Mesendoderm (in vitro differentiated cells): ENCODE results near the gene OCA2.

Experiments
- DNase-seq: peaks from one replicate; pipeline ENCODE4 v3.0.0; 2013
- H2AK5ac ChIP-seq: 2 replicates; pipeline ENCODE4 v1.6.1; 2013; ENCODE audit warnings: low read length, inconsistent platforms
- H2BK120ac ChIP-seq: 2 replicates; pipeline ENCODE4 v1.6.1; 2013; ENCODE audit warnings: low read depth, mild to moderate bottlenecking, low read length, moderate library complexity, mixed read lengths
- H2BK15ac ChIP-seq: replicated peaks from 2 replicates; pipeline ENCODE4 v1.6.1; 2013; ENCODE audit warnings: low read depth, mild to moderate bottlenecking, moderate library complexity
- H2BK5ac ChIP-seq: 2 replicates; pipeline ENCODE4 v1.6.1; 2013; ENCODE audit warnings: low read length, inconsistent platforms
- H3K18ac ChIP-seq: 2 replicates; pipeline ENCODE4 v1.6.1; 2013; ENCODE audit warnings: mild to moderate bottlenecking, low read length, mixed read lengths
- H3K23ac ChIP-seq: one replicate; pipeline ENCODE4 v1.6.1; 2013; ENCODE audit warnings: low read length
- H3K27ac ChIP-seq: 2 replicates; pipeline ENCODE4 v1.5.1; 2013; ENCODE audit warnings: low read depth, mild to moderate bottlenecking, inconsistent platforms, low read length, moderate library complexity
- H3K27me3 ChIP-seq: 2 replicates; pipeline ENCODE4 v1.6.1; 2013; ENCODE audit warnings: low read length, control low read depth, mild to moderate bottlenecking, inconsistent platforms; ENCODE audit not compliant: insufficient read depth, poor library complexity
- H3K36me3 ChIP-seq: 2 replicates; pipeline ENCODE4 v1.6.1; 2013; ENCODE audit warnings: low read length, inconsistent platforms; ENCODE audit not compliant: control insufficient read depth, insufficient read depth
- H3K4ac ChIP-seq: one replicate; pipeline ENCODE4 v1.6.1; 2013; ENCODE audit warnings: low read depth, mild to moderate bottlenecking, low read length, moderate library complexity
- H3K4me1 ChIP-seq: 2 replicates; pipeline ENCODE4 v1.6.1; 2013; ENCODE audit warnings: low read depth, low read length, inconsistent platforms; ENCODE audit not compliant: control insufficient read depth
- H3K4me2 ChIP-seq: 2 replicates; pipeline ENCODE4 v1.6.1; 2013; ENCODE audit warnings: low read length
- H3K4me3 ChIP-seq: 2 replicates; pipeline ENCODE4 v1.5.1; 2013; ENCODE audit warnings: mild to moderate bottlenecking, low read length
- H3K56ac ChIP-seq: one replicate; pipeline ENCODE4 v1.6.1; 2013; ENCODE audit warnings: low read length
- H3K79me1 ChIP-seq: 2 replicates; pipeline ENCODE4 v1.6.1; 2013; ENCODE audit warnings: low read length, inconsistent platforms
- H3K79me2 ChIP-seq: 2 replicates; pipeline ENCODE4 v1.6.1; 2013; ENCODE audit warnings: mild to moderate bottlenecking, low read length; ENCODE audit not compliant: control insufficient read depth, insufficient read depth
- H3K9ac ChIP-seq: 2 replicates; pipeline ENCODE4 v1.6.1; 2013; ENCODE audit warnings: low read length, inconsistent platforms
- H4K5ac ChIP-seq: one replicate; pipeline ENCODE4 v1.6.1; 2013; ENCODE audit warnings: low read length
- H4K8ac ChIP-seq: one replicate; pipeline ENCODE4 v1.6.1; 2013; ENCODE audit warnings: low read depth, mild to moderate bottlenecking, control low read depth, low read length, moderate library complexity
- WGBS: extraction: QIAGEN DNeasy Blood & Tissue Kit; methylation state at CpG from one replicate; pipeline ENCODE4 v1.1.7; 2013; ENCODE audit warnings: low lambda C conversion rate, missing lambda C conversion rate; ENCODE audit not compliant: insufficient coverage; ENCODE audit errors: extremely low coverage; 5-methylcytosine and 5-hydroxymethylcytosine counted together

Gene OCA2

GRCh38 chr15:28022181-28022580 lies 76.9 kb downstream of the OCA2 start:
- Histone ChIP-seq H4K5ac (no peak overlapping the region), H3K27ac (no peak overlapping the region), H3K4me1 (peaks cover 3% of the 10 kb centered on the region), H2BK120ac (no peak overlapping the region), H2BK5ac (no peak overlapping the region), H2BK15ac (no peak overlapping the region), H3K9ac (no peak overlapping the region), H3K18ac (no peak overlapping the region), H3K27me3 (no peaks in the 10 kb centered on the region), H3K79me2 (no peaks in the 10 kb centered on the region), H3K4ac (no peak overlapping the region), H3K56ac (no peak overlapping the region), H3K36me3 (no peaks in the 10 kb centered on the region), H4K8ac (no peak overlapping the region), H3K4me3 (no peak overlapping the region), H3K23ac (no peak overlapping the region), H2AK5ac (no peak overlapping the region), H3K4me2 (no peak overlapping the region), H3K79me1 (no peaks in the 10 kb centered on the region)
- DNase-seq: no peak
- WGBS: no CpG with 5 or more reads among the region's 13 CpGs

GRCh38 chr15:28021281-28022039 lies 77.7 kb downstream of the OCA2 start:
- H3K27ac ChIP-seq: no peak overlapping the region
- H2BK120ac ChIP-seq: no peak overlapping the region
- no peaks in the 10 kb centered on the region for H3K79me1 ChIP-seq
- no peak overlapping the region for H3K4ac ChIP-seq
- no peak overlapping the region for H3K4me2 ChIP-seq
- no peak overlapping the region for H4K5ac ChIP-seq
- H3K4me1 ChIP-seq: peaks cover 3% of the 10 kb centered on the region
- no peak overlapping the region for H2AK5ac ChIP-seq
- no peak overlapping the region for H2BK15ac ChIP-seq
- H3K27me3 ChIP-seq: no peaks in the 10 kb centered on the region
- no peaks in the 10 kb centered on the region for H3K79me2 ChIP-seq
- H4K8ac ChIP-seq: no peak overlapping the region
- no peaks in the 10 kb centered on the region for H3K36me3 ChIP-seq
- no CpG with 5 or more reads among the region's 17 CpGs for WGBS
- H3K56ac ChIP-seq: no peak overlapping the region
- no peak overlapping the region for H2BK5ac ChIP-seq
- no peak overlapping the region for H3K23ac ChIP-seq
- peak; percentile 86 for DNase-seq
- H3K4me3 ChIP-seq: no peak overlapping the region
- H3K18ac ChIP-seq: no peak overlapping the region
- H3K9ac ChIP-seq: no peak overlapping the region

GRCh38 chr15:28020644-28021043 lies 78.5 kb downstream of the OCA2 start:
- WGBS: no CpG with 5 or more reads among the region's 6 CpGs
- Histone ChIP-seq H3K56ac (no peak overlapping the region), H2AK5ac (no peak overlapping the region), H2BK15ac (no peak overlapping the region), H3K9ac (no peak overlapping the region), H2BK5ac (no peak overlapping the region), H3K27me3 (no peaks in the 10 kb centered on the region), H3K79me2 (no peaks in the 10 kb centered on the region), H2BK120ac (no peak overlapping the region), H4K5ac (no peak overlapping the region), H3K23ac (no peak overlapping the region), H3K4me2 (no peak overlapping the region), H4K8ac (no peak overlapping the region), H3K18ac (no peak overlapping the region), H3K4me3 (no peak overlapping the region), H3K79me1 (no peaks in the 10 kb centered on the region), H3K36me3 (no peaks in the 10 kb centered on the region), H3K27ac (no peak overlapping the region), H3K4me1 (peaks cover 3% of the 10 kb centered on the region), H3K4ac (no peak overlapping the region)
- DNase-seq: no peak

GRCh38 chr15:28019594-28020309 lies 79.4 kb downstream of the OCA2 start:
- H3K18ac ChIP-seq: no peak overlapping the region
- H3K4me3 ChIP-seq: no peak overlapping the region
- H3K27me3 ChIP-seq: no peaks in the 10 kb centered on the region
- no peak overlapping the region for H3K4me2 ChIP-seq
- H3K79me2 ChIP-seq: no peaks in the 10 kb centered on the region
- no peak overlapping the region for H2BK5ac ChIP-seq
- no peaks in the 10 kb centered on the region for H3K79me1 ChIP-seq
- H2BK15ac ChIP-seq: no peak overlapping the region
- no CpG with 5 or more reads among the region's 19 CpGs for WGBS
- H3K9ac ChIP-seq: peak overlapping the region; percentile 32
- no peak overlapping the region for H3K23ac ChIP-seq
- no peak overlapping the region for H2BK120ac ChIP-seq
- no peaks in the 10 kb centered on the region for H3K36me3 ChIP-seq
- no peak overlapping the region for H4K8ac ChIP-seq
- no peak overlapping the region for H3K4ac ChIP-seq
- H3K27ac ChIP-seq: no peak overlapping the region
- H4K5ac ChIP-seq: no peak overlapping the region
- peak overlapping the region; percentile 67 for H3K56ac ChIP-seq
- H3K4me1 ChIP-seq: peaks cover 3% of the 10 kb centered on the region
- DNase-seq: peak; percentile 35
- no peak overlapping the region for H2AK5ac ChIP-seq

- Histone ChIP-seq H3K4me3 (no peak overlapping the region), H3K4ac (no peak overlapping the region), H3K79me1 (no peaks in the 10 kb centered on the region), H3K36me3 (no peaks in the 10 kb centered on the region), H2AK5ac (no peak overlapping the region), H3K27me3 (no peaks in the 10 kb centered on the region), H3K4me1 (peaks cover 3% of the 10 kb centered on the region), H3K27ac (no peak overlapping the region), H4K5ac (no peak overlapping the region), H3K18ac (no peak overlapping the region), H3K79me2 (no peaks in the 10 kb centered on the region), H2BK5ac (no peak overlapping the region), H3K56ac (no peak overlapping the region), H4K8ac (no peak overlapping the region), H2BK120ac (no peak overlapping the region), H3K23ac (no peak overlapping the region), H3K9ac (no peak overlapping the region), H3K4me2 (no peak overlapping the region), H2BK15ac (no peak overlapping the region)
- WGBS: no CpG with 5 or more reads among the region's 26 CpGs
- DNase-seq: no peak
Observed at GRCh38 chr15:28018291-28019044, 80.6 kb downstream of the OCA2 start.
